ENCODE data around the gene PIP4K2A.

PIP4K2A gene

DNA sequence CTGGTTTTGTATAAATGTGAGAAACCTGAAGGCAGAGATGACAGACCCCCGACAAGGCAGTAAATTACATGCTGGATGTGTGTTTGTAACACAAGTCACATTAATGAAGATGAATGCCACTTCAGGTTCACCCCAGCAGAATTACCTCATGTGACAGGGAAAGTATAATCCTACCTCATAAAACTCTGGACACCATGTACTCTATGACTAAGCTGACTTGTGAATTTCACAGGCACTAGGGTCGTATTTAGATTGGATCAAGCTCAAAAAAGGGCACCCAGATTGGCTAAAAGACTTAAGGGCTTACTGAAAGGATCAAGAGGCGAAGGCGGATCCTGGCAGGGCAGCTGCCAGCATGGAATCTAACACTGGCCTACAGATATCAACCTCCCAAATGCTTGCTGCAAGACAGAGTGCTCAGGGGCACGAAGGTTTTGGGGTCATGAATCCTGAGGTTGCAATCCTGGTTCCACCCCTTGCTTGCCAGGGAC lies 161.4 kb downstream of the PIP4K2A start:
- no peak overlapping the region for H3K9ac ChIP-seq (ENCODE audit: low read depth, low read length)
- no peaks in the 10 kb centered on the region for H3K4me1 ChIP-seq (ENCODE audit: control insufficient read depth, insufficient read depth, low read length)
- H3K9me3 ChIP-seq (ENCODE audit: control insufficient read depth, insufficient read depth, low read length): no peaks in the 10 kb centered on the region
- no peaks in the 10 kb centered on the region for H3K36me3 ChIP-seq (ENCODE audit: control insufficient read depth, insufficient read depth, low read length)
- H3K4me3 ChIP-seq (ENCODE audit: low read depth, low read length): no peak overlapping the region
- no peaks in the 10 kb centered on the region for H3K27me3 ChIP-seq (ENCODE audit: control insufficient read depth, insufficient read depth, low read length)

DNA sequence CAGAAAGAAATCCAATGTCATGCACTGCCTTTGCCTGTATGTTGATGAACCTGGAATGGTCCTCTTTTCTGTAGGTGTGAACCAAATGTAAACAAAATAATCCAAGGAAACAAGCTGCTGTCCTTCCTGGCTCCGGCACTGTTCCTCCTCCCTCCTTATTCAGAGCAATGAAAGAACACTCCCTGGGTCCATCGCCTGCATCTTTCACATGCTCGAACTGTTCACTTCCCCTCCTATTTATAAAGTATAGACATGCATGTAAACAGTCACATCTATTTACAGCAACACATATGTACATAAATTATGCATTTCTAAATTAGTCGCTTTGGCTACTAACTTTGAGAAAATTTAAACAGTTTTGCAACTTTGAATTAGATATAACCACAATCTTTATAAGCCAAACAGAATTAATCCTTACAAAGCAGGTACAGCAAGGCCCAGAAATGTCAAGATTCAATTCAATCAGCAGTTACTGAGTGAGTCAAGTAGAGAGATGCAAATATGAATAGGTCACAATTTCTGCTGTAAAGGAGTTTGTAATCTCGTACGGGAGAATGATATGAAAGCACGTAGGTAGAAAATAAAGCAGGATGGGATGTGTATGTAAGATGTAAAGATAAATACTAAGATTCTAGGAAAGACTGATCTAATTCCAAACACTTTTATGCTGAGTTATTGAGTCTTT lies 162.6 kb downstream of the PIP4K2A start:
- Histone ChIP-seq H3K27me3 (ENCODE audit: control insufficient read depth, insufficient read depth, low read length) (no peaks in the 10 kb centered on the region), H3K4me3 (ENCODE audit: low read depth, low read length) (no peak overlapping the region), H3K36me3 (ENCODE audit: control insufficient read depth, insufficient read depth, low read length) (no peaks in the 10 kb centered on the region), H3K9me3 (ENCODE audit: control insufficient read depth, insufficient read depth, low read length) (no peaks in the 10 kb centered on the region), H3K4me1 (ENCODE audit: control insufficient read depth, insufficient read depth, low read length) (no peaks in the 10 kb centered on the region), H3K9ac (ENCODE audit: low read depth, low read length) (no peak overlapping the region)

DNA sequence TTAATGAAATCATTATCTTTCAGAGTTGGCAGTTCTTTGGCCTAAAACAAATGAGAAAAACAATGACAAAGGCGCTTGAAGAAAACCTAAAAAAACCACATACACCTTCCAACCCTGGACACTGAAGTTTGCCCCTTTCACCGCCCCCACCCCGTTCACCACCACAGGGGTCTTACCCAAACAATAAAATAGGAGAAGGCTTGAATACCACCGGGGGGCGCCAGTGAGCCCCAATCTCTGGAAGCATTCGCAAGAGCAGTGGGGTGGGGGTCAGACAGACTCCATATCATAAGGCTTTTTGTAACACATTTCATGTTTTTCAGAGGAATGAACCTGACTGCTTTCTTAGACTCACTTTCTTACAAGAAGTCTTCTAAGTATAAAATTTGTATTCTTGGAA lies 163.6 kb downstream of the PIP4K2A start:
- H3K9ac ChIP-seq (ENCODE audit: low read depth, low read length): no peak overlapping the region
- no peak overlapping the region for H3K4me3 ChIP-seq (ENCODE audit: low read depth, low read length)
- H3K4me1 ChIP-seq (ENCODE audit: control insufficient read depth, insufficient read depth, low read length): no peaks in the 10 kb centered on the region
- H3K36me3 ChIP-seq (ENCODE audit: control insufficient read depth, insufficient read depth, low read length): no peaks in the 10 kb centered on the region
- H3K9me3 ChIP-seq (ENCODE audit: control insufficient read depth, insufficient read depth, low read length): no peaks in the 10 kb centered on the region
- no peaks in the 10 kb centered on the region for H3K27me3 ChIP-seq (ENCODE audit: control insufficient read depth, insufficient read depth, low read length)

DNA sequence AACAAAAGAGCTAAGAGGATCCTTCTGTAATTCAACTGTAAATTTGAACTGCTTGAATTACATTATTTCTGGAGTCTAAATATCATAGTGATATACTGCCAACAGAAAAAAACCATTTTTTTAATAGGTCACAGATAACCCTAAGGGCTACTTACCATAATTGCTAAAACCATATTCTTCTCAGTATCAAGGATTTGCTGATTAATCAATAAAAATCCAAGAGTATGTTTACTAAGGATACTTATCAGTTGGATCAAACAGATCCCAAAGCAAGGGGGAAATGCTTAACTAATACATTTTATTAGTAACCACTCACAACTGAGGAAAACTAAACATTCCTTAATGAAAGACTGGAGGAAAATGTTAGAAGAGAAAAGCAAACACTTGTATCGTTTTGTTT lies 166.0 kb downstream of the PIP4K2A start:
- Histone ChIP-seq H3K9ac (ENCODE audit: low read depth, low read length) (no peak overlapping the region), H3K27me3 (ENCODE audit: control insufficient read depth, insufficient read depth, low read length) (no peaks in the 10 kb centered on the region), H3K4me1 (ENCODE audit: control insufficient read depth, insufficient read depth, low read length) (no peaks in the 10 kb centered on the region), H3K4me3 (ENCODE audit: low read depth, low read length) (no peak overlapping the region), H3K36me3 (ENCODE audit: control insufficient read depth, insufficient read depth, low read length) (peaks cover 2% of the 10 kb centered on the region), H3K9me3 (ENCODE audit: control insufficient read depth, insufficient read depth, low read length) (no peaks in the 10 kb centered on the region)

DNA sequence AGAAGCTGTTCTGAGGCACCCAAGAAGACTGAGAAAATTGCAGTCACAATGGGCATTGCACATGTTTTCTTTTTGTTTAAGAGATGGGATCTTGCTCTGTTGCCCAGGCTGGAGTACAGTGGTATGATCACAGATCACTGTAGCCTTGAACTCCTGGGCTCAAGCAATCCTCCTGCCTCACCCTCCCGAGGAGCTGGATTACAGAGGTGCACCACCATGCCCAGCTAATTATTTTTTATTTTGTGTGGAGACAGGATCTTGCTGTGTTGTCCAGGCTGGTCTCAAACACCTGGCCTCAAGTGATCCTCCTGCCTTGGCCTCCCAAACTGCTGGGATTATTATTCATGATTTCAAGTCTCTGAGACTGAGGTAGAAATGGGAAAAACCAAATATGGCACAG lies 168.7 kb downstream of the PIP4K2A start:
- Histone ChIP-seq H3K27me3 (ENCODE audit: control insufficient read depth, insufficient read depth, low read length) (no peaks in the 10 kb centered on the region), H3K9ac (ENCODE audit: low read depth, low read length) (no peak overlapping the region), H3K4me3 (ENCODE audit: low read depth, low read length) (no peak overlapping the region), H3K4me1 (ENCODE audit: control insufficient read depth, insufficient read depth, low read length) (no peaks in the 10 kb centered on the region), H3K9me3 (ENCODE audit: control insufficient read depth, insufficient read depth, low read length) (no peaks in the 10 kb centered on the region), H3K36me3 (ENCODE audit: control insufficient read depth, insufficient read depth, low read length) (peaks cover 17% of the 10 kb centered on the region)

DNA sequence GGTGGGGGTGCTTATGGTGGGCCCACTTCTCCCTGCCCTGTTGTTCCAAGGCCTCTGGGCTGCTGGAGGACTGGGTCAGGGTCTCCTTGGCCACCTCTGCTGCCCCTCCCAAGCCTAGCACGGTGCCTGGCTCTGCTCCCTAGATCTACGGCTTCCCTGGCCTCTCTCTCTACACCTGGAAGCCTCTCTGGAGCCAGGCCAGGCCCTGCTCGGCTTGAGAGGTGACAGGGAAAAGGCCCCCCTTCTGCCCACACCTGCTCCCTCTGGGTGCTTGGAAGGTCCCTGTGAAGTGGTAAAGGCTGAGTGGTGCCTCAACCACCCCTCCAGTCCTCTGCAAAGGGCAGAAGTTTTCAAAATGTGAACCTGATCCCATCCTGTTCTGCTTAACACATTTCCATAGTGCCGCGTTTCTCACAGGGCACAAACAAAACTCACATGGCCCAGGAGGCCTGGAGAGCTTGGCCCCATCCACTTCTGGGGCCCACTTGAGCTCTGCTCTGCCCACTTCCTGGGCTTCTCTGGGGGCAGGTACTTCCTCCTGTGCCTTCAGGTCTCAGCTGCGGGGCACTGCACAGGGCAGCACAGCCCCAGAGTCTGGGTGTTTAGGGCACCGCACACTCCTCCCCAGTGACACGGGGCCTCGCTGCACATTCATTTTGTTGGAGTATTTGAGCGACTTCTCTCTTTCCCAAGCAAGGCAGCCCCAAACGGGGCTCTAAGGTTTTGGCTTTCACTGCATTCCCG lies 169.9 kb downstream of the PIP4K2A start:
- Histone ChIP-seq H3K4me3 (ENCODE audit: low read depth, low read length) (no peak overlapping the region), H3K9me3 (ENCODE audit: control insufficient read depth, insufficient read depth, low read length) (no peaks in the 10 kb centered on the region), H3K36me3 (ENCODE audit: control insufficient read depth, insufficient read depth, low read length) (peaks cover 18% of the 10 kb centered on the region), H3K9ac (ENCODE audit: low read depth, low read length) (no peak overlapping the region), H3K27me3 (ENCODE audit: control insufficient read depth, insufficient read depth, low read length) (no peaks in the 10 kb centered on the region), H3K4me1 (ENCODE audit: control insufficient read depth, insufficient read depth, low read length) (no peaks in the 10 kb centered on the region)

DNA sequence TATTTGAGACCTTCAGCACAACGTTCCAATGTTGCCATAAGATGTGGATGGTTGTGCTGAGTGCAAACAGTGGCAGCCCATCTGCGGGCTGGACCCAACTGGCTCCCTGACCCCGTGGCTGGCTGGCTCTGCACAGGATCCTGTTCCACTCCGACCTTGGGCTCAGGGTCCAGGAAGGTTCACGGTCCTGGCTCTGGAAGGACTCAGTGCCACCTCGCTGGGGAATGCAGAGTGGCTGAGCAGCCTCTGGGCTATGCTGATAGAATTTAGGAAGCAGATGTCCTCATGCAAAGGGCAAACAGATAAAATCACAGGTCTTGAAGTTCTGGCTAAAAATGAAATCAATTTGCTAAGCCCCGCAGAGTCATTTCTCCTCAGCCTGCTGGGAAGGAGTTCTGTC lies 171.6 kb downstream of the PIP4K2A start:
- no peaks in the 10 kb centered on the region for H3K4me1 ChIP-seq (ENCODE audit: control insufficient read depth, insufficient read depth, low read length)
- H3K9me3 ChIP-seq (ENCODE audit: control insufficient read depth, insufficient read depth, low read length): no peaks in the 10 kb centered on the region
- no peak overlapping the region for H3K9ac ChIP-seq (ENCODE audit: low read depth, low read length)
- H3K27me3 ChIP-seq (ENCODE audit: control insufficient read depth, insufficient read depth, low read length): no peaks in the 10 kb centered on the region
- H3K36me3 ChIP-seq (ENCODE audit: control insufficient read depth, insufficient read depth, low read length): peaks cover 32% of the 10 kb centered on the region
- no peak overlapping the region for H3K4me3 ChIP-seq (ENCODE audit: low read depth, low read length)

DNA sequence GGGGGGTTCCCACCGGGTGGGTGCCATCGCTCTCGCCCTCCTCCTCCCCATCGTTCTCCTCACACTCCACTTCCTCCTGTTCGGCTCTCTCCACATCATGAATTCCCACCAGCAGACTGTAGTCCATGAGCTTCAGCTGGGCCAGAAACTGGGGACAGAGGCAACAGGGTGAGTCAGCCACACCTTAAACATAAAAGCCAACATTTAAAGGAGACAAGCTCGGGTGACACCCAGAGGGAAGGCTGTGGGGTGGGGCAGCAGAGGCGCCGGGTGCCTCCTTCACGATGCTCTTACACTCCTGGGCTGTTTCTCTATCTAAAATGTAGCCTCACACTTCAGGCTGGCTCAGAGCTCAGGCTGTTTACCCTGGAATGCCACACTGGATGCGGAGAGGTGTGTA lies 172.5 kb downstream of the PIP4K2A start:
- H3K9ac ChIP-seq (ENCODE audit: low read depth, low read length): no peak overlapping the region
- no peaks in the 10 kb centered on the region for H3K4me1 ChIP-seq (ENCODE audit: control insufficient read depth, insufficient read depth, low read length)
- H3K27me3 ChIP-seq (ENCODE audit: control insufficient read depth, insufficient read depth, low read length): no peaks in the 10 kb centered on the region
- no peaks in the 10 kb centered on the region for H3K9me3 ChIP-seq (ENCODE audit: control insufficient read depth, insufficient read depth, low read length)
- peaks cover 32% of the 10 kb centered on the region for H3K36me3 ChIP-seq (ENCODE audit: control insufficient read depth, insufficient read depth, low read length)
- H3K4me3 ChIP-seq (ENCODE audit: low read depth, low read length): no peak overlapping the region

DNA sequence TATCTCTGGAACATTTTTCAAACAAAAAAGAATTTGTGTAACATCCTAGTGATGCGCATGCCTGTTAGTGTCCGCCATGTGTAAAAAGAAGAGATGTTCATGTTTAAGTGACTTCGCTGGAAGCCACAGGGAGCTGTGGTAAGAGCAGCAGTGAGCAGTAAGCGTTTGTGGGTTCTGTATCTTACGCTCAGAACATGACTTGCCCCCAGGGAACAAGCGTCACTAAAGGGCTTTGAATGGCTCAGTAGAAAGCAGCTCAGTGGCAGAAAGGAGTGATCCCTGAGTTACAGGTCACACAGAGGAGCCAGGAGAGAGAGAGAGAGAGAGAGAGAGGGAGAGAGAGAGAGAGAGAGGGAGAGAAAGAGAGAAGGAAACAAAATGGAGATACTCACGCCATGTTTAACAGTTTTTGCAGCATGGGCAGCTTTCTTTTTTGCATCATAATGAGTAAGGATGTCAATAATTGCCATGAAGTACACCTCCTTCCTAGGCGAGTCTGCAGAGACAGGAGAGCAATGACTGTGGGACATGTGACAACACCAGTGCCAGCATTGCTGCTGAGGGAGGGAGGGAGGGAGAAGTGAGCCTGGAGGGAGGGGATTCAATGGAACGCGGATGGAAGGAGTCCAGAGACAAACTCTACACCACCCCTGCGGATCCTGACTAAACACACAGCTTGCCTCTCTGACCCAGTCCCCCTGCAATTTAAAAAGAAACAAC lies 174.6 kb downstream of the PIP4K2A start:
- no peak overlapping the region for H3K9ac ChIP-seq (ENCODE audit: low read depth, low read length)
- H3K4me1 ChIP-seq (ENCODE audit: control insufficient read depth, insufficient read depth, low read length): no peaks in the 10 kb centered on the region
- H3K27me3 ChIP-seq (ENCODE audit: control insufficient read depth, insufficient read depth, low read length): no peaks in the 10 kb centered on the region
- H3K9me3 ChIP-seq (ENCODE audit: control insufficient read depth, insufficient read depth, low read length): no peaks in the 10 kb centered on the region
- peaks cover 34% of the 10 kb centered on the region for H3K36me3 ChIP-seq (ENCODE audit: control insufficient read depth, insufficient read depth, low read length)
- no peak overlapping the region for H3K4me3 ChIP-seq (ENCODE audit: low read depth, low read length)

DNA sequence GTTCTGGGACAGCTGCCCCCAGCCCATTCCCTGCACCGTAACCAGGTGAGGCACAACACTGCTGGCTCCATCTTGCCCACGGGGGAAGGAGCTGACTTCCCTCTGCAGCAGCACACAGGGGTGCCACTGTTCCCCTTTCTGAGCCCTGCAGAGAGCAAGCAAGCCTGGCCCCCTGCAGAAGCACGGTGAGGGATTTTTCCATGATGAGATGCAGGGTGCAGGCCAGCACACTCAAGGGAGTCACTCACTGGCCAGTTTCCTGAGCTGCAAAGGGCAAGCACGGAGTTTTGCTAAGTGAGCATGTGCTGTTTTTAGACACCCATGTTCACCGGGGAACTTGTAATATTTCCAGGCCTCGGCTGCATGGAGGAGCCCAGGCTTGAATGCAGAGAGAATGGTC lies 176.6 kb downstream of the PIP4K2A start:
- Histone ChIP-seq H3K9ac (ENCODE audit: low read depth, low read length) (no peak overlapping the region), H3K4me1 (ENCODE audit: control insufficient read depth, insufficient read depth, low read length) (no peaks in the 10 kb centered on the region), H3K36me3 (ENCODE audit: control insufficient read depth, insufficient read depth, low read length) (peaks cover 32% of the 10 kb centered on the region), H3K27me3 (ENCODE audit: control insufficient read depth, insufficient read depth, low read length) (no peaks in the 10 kb centered on the region), H3K9me3 (ENCODE audit: control insufficient read depth, insufficient read depth, low read length) (no peaks in the 10 kb centered on the region), H3K4me3 (ENCODE audit: low read depth, low read length) (no peak overlapping the region)

DNA sequence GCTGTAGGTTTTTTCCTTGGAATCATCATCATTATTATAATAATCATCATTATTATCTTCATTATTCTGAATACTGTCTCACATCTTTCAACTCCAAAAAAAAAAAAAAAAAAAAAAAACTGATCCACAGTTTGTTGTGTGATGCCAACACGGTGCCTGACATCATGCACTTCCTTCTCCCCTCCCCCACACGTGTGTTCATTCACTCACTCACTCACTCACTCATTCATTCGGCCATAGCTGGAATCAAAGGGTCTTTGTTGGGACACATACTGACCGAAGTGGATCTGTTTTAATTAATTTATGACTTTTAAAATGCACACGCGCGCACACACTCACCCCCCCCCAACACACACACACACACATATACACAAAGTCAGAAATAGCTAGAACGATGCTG lies 177.8 kb downstream of the PIP4K2A start:
- H3K36me3 ChIP-seq (ENCODE audit: control insufficient read depth, insufficient read depth, low read length): peaks cover 23% of the 10 kb centered on the region
- H3K9ac ChIP-seq (ENCODE audit: low read depth, low read length): no peak overlapping the region
- H3K9me3 ChIP-seq (ENCODE audit: control insufficient read depth, insufficient read depth, low read length): no peaks in the 10 kb centered on the region
- no peaks in the 10 kb centered on the region for H3K4me1 ChIP-seq (ENCODE audit: control insufficient read depth, insufficient read depth, low read length)
- H3K4me3 ChIP-seq (ENCODE audit: low read depth, low read length): no peak overlapping the region
- H3K27me3 ChIP-seq (ENCODE audit: control insufficient read depth, insufficient read depth, low read length): no peaks in the 10 kb centered on the region

All from iPS-15b (cell line).